NCI-H2171 treated with DMSO at 0.1 percent for 48 hours (cell line): ENCODE measurements around the gene IPMK.

Source experiments
- DNase-seq: peaks from one replicate; lab custom pipeline; 2025; lab: John Stamatoyannopoulos, UW

Gene IPMK

DNA sequence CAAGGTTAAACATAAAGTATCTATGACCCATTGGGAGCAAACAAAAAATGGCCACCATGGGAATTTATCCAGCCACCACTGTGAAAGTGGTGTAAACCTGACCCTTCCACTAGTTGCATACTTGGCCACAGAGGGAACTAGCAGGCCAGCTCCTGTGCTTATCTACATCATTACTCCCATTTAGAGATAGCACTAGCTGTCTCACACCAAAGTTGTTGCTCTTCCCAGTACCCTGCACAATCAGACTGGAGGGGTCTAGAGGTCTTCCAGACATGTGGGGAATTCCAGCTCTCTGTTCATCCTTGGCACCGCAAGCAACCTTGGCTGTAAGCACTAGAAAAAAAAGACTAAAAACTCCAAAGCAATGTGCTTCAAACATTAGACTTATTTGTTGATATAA lies 113.9 kb downstream of the IPMK start:
- no peak for DNase-seq

DNA sequence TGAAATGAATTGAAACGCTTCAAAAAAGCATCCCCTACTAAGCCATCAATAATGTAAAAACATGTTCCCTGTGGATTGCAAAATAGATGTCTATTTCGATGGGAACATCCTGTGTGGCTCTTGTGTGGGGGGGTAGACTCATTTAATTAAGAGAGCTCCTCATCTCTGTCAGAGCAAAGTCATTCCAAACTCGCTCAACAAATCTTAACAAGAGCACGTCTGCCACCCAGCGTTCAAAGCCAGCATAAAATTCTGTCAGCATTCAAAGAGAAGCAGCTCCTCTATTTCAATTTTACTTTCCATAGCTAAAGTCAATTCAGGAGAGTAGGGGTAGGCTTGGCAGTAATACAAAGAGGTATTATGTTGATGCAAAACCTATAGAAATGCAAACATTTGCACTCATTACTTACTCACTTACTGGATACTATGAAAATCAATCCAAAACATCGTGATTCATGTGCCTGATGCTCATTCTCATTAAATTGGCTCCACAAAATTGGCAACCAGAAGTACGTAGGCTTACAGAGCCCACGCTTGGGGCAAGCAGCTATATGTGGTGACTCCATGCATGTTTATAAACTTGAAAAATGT lies 114.9 kb downstream of the IPMK start:
- DNase-seq = peak; percentile 7

DNA sequence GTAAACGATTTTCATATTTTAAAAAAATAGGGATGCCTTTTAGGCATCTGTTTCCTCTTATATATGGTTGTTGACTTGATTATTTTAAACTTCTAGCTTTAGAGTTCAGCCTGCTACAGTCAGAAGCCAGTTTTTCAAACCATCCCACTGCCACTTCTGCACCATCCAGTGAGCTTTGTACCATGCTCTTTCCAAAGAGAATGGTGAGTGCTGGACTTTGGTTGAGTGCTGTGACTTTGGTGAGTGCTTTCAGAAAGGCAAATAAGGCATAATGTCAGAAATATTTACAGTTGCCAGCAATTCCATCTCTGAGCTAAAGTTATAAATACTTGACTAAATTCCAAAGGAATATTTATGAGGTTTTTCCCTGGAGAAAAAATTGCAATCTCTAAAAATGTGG lies 117.4 kb downstream of the IPMK start:
- no peak for DNase-seq

DNA sequence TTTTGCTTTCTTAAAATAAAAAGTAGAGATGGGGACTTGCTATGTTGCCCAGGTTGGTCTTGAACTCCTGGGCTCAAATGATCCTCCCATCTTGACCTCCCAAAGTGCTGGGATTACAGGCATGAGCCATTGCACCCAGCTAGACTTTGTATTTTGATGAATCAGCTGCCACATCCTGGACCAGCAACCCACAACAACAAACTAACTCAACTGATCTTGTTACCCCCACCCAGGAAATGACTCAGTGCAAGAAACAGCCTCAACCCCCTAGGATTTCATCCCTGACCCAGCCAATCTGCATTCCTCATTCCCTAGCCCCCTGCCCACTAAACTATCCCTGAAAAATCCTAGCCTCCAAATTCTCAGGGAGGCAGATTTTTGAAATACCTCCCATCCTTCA lies 123.8 kb downstream of the IPMK start:
- no peak for DNase-seq
